GM19372 (cell line): ENCODE measurements around the gene SNX24.
"Not testable (repeated sequence)": the region's sequence is repeated elsewhere in the genome, so short reads cannot be mapped to it uniquely, and the experiment has no call there.

Experiments
- ATAC-seq: cut with Tn5 transposase; IDR thresholded peaks from one replicate; pipeline ENCODE4 v1.9.1; 2021; ENCODE audit warnings: mild to moderate bottlenecking, low read depth, moderate library complexity; ENCODE audit not compliant: unreplicated experiment

Gene SNX24

GRCh38 chr5:122845229-122846050 is at the start of gene SNX24:
Gene SNX24 (plus strand): TSS chr5:122845613. CDS start chr5:122845634, 21 bp downstream.
- peak; percentile 78 for ATAC-seq

DNA sequence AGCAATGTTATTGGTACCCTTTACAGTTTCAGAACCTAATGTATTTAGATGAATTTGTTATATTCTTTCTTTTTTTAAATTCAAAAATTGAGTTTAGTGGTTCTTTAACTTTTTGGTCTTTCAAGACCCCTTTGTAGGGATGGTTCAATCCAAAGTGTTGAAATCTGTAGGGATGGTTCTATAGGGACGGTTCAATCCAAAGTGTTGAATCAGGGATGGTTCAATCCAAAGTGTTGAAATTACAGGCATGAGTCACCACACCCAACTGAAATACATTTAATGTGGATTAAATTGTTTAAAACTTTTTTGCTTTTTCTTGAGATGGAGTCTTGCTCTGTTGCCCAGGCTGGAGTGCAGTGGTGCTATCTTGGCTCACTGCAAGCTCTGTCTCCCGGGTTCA is 39.9 kb upstream of the SNX24 start:
- no peak for ATAC-seq

DNA sequence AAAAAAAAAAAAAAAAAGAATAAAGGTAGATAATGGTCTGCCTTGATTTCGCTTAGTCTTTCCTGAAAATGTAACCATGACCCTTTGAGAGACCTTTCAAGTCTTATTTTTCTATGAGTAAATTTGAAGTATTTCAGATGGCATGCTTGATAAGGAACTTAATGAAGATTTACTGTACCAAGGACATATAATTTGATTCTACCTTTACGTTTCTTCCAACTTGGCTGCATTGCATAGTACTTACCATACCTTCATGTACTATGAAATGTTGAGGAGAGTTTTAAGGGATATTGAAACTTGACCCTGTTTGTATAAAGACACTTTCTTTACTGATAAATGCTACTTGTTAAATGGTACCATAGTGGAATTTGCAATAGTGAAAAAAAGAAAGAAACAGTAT is 35.0 kb upstream of the SNX24 start:
- no peak for ATAC-seq

DNA sequence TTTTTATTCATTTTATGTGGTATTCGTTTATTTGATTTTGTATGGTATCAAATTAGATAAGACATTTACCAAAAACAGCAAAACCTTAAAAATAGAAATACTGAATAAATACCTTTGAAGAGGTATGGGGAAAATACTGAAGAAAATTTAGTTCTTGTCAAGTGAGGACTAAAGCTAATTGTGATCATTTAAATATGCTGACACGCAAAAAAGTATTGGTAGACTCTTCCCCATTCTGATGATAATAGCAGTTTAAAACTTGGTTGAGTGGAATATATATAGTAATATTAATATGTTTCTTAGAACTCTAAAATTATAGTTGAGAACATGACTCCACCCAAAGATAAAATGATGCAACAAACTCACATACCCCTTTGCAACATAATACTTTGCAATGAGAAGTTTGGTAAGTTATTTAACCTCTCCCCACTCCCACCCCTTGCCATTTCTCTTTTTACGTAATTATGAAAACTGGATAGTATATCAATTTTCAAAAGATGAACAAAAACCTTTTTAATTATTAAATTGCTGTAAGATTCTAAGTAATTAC is 30.1 kb upstream of the SNX24 start:
- ATAC-seq = no peak

DNA sequence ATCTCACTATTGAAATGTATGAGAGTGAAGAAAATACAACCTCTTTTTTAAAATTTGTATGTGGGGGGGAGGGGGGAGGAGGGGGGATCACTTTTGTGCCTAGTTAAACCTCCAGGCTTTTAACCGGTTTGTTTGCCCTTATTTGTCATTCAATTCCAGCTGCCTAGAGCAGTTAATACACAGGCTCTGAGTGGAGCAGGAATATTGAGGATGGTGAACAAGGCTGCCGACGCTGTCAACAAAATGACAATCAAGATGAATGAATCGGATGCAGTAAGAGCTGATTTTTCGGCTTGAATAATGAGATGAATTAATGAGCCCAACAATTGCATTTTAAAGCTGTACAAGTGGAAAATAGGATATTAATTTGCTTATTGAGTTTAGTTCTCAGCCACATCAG is 28.7 kb upstream of the SNX24 start:
- ATAC-seq = no peak

- ATAC-seq = no peak
Measured at GRCh38 chr5:122831984-122832383, 13.4 kb upstream of the SNX24 start.

DNA sequence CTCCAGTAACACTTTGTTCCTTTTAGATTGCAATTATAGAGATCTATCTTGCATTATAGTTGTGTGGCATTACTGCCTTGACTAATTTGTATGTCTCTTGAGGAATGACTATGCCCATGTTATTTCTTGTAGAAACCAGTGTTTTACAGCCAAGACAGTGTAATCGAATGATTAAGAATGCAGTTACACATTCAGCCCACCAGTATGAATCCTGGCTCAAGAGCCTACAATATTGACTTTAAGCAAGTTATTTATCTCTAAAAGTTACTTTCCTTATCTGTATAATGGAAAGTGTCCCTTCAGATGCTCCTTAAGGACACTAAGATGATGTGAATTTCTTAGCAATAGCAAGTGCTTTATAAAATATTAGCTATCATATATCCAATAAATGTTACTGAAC is 9.7 kb upstream of the SNX24 start:
- ATAC-seq = no peak

GRCh38 chr5:122836947-122837346 is 8.5 kb upstream of the SNX24 start:
- no peak for ATAC-seq

DNA sequence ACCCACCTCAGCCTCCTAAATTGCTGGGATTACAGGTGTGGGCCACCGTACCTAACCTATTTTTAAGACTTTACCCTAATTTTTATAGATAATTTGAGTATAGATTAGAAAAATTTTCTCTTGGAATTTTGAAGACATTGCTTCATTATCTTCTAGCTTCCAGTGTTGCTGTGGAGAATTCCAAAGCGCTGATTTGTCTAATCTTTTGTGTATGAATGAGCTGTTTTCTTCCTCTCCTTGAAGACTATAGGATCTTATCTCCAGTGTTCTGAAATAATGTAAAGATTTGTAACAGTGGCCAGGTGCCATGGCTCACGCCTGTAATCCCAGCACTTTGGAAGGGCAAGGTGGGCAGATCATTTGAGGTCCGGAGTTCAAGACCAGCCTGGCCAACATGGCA is 5.7 kb upstream of the SNX24 start:
- ATAC-seq = no peak

DNA sequence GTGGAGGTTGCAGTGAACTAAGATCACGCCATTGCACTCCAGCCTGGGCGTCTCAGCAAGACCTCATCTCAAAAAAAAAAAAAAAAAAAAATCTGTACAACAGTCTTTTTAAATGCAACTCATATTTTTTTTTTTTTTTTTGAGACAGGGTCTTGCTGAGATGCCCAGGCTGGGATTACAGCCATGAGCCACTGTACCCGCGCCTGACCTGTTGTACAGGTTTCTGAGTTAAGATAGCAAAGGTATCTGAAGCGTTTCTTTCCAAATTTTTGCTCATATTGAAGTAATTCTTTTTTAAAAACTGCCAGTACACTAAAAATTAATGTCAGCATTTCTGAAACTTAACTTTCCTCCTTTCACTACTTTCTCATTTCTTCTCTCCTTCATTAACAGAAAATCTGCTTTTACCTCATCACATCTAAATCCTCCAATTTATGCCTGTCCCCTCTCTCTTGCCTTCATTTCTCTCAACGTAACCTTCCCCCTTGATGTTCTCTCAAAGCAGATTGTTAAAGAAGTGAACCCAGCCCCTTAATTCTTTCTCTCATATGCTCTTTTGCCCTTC is 3.3 kb upstream of the SNX24 start:
- no peak for ATAC-seq

GRCh38 chr5:122844136-122844909 is 1.1 kb upstream of the SNX24 start:
- peak; percentile 1 for ATAC-seq

DNA sequence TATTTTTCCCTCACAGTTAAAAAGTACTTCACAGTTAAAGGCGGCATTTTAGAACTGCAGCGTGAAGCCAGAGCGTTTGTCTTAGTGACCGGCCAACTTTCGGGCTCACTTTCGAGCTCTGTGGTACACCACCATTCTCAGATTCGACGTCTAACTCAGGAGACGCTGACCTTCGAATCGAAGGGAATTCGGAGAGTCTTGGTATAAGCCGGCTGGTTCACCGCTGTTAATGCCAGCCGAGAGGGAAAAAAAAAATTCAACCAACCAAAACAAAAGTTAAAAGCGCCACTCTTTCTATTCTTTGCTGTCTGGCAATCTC is 544 bp upstream of the SNX24 start:
- peak; percentile 33 for ATAC-seq

- ATAC-seq = no peak
Measured at GRCh38 chr5:122846051-122846550, 688 bp downstream of the SNX24 start.

- ATAC-seq = no peak
Measured at GRCh38 chr5:122847687-122848081, 2.3 kb downstream of the SNX24 start.

DNA sequence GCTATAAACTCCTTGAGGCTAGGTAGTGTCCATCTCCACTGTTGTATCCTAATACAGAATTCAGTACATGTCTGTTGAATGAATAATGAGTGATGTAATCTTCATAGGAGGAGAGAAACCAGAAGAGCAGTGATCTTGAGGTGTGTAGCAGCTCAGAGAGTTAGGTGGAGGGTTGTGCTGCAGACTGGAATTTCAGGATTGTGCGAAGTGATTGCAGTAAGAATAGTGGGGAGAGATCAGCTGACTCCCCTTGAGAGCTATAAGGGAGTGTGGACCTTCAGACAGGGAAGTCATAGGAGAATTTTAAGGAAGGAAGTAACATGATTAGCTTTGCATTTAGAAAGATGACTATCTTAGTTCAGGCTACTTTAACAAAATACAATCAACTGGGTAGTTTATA is 4.4 kb downstream of the SNX24 start:
- no peak for ATAC-seq

GRCh38 chr5:122857538-122857937 is 12.1 kb downstream of the SNX24 start:
- not testable (repeated sequence) for ATAC-seq

GRCh38 chr5:122858451-122858850 is 13.0 kb downstream of the SNX24 start:
- ATAC-seq = no peak

DNA sequence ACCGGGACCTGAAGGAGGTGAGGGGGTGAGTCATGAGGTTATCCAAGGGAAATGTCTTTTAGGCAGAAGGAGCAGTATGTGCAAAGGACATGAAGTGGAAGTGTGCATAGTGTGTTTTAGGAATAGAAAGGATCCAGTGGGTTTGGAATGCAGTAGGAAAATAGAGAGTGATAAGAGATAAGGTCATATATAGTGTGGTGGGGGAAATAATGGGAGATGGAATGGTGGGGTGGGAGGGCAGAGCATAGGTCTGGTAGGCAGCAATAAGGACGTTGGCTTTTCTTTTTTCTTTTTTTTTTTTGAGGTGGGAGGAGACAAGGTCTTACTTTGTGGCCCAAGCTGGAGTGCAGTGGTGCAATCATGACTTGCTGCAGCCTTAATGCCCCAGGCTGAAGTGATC is 17.8 kb downstream of the SNX24 start:
- ATAC-seq = no peak

GRCh38 chr5:122863721-122864120 is 18.3 kb downstream of the SNX24 start:
- ATAC-seq = no peak

- no peak for ATAC-seq
Measured at GRCh38 chr5:122864400-122864799, 19.0 kb downstream of the SNX24 start.

DNA sequence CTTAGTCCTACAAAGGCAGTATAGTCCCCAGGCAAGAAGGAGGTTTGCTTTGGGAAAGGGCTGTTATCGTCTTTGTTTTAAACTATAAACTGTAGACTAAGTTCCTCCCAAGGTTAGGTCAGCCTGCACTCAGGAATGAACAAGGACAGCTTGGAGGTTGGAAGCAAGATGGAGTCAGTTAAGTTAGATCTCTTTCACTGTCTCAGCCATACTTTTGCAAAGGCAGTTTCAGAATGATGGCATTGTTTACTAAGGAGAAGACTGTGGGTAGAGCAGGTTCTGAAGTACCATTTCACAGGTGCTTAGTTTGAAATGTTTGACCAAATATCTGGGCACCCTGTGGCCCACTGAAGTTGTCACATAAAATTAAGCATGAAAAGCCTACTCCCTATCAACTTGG is 19.4 kb downstream of the SNX24 start:
- no peak for ATAC-seq
